ENCODE results near the gene GVQW3. TPM values are rescaled to one million over a fixed set of nuclear protein-coding genes. Genes with fewer than 3 reads are reported as not detected.

GVQW3 gene
- total RNA-seq, 1 donor from 2014 or later, result 6.1 TPM

DNA sequence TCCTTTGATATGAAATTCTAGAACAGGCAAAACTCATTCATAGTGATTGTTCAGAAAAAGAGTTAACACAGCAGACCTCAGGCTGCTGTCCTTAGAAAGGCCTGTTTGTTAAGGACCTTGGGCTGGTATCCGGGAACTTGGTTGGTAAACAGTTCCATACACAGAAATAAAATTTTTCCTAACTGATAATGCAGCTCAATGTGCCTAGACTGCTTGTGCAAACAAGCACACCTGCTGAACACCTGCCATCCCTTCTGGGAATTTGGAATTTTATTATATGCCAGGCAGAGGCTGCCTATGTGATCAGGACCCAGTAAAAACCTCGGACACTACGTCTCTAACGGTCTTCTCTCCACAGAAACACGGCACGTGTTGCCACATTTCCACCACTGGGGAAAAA, 11.7 kb upstream of the GVQW3 start:
- Mint-ChIP-seq H3K27ac (ENCODE audit: unreplicated experiment) (no peak overlapping the region), H3K27me3 (ENCODE audit: unreplicated experiment) (no peaks in the 10 kb centered on the region), H3K9me3 (ENCODE audit: unreplicated experiment) (no peaks in the 10 kb centered on the region), H3K4me3 (ENCODE audit: unreplicated experiment) (no peak overlapping the region), H3K4me1 (ENCODE audit: unreplicated experiment) (peaks cover 4% of the 10 kb centered on the region), H3K36me3 (ENCODE audit: low read depth, unreplicated experiment) (no peaks in the 10 kb centered on the region)
- no peak for TF ChIP-seq CTCF (IDR thresholded peaks at IDR 0.05; ENCODE audit: unreplicated experiment)
- no peak for DNase-seq (ENCODE audit: low spot score)

- no peak overlapping the region for H3K27ac Mint-ChIP-seq (ENCODE audit: unreplicated experiment)
- DNase-seq (ENCODE audit: low spot score), result no peak
- H3K36me3 Mint-ChIP-seq (ENCODE audit: low read depth, unreplicated experiment), result no peaks in the 10 kb centered on the region
- no peaks in the 10 kb centered on the region for H3K27me3 Mint-ChIP-seq (ENCODE audit: unreplicated experiment)
- no peak for TF ChIP-seq CTCF (IDR thresholded peaks at IDR 0.05; ENCODE audit: unreplicated experiment)
- no peaks in the 10 kb centered on the region for H3K9me3 Mint-ChIP-seq (ENCODE audit: unreplicated experiment)
- peaks cover 4% of the 10 kb centered on the region for H3K4me1 Mint-ChIP-seq (ENCODE audit: unreplicated experiment)
- no peak overlapping the region for H3K4me3 Mint-ChIP-seq (ENCODE audit: unreplicated experiment)
These were observed 10.0 kb upstream of the GVQW3 start for GRCh38 chr11:76371170-76371569.

- Mint-ChIP-seq H3K4me1 (ENCODE audit: unreplicated experiment) (peaks cover 19% of the 10 kb centered on the region), H3K4me3 (ENCODE audit: unreplicated experiment) (no peak overlapping the region), H3K9me3 (ENCODE audit: unreplicated experiment) (no peaks in the 10 kb centered on the region), H3K36me3 (ENCODE audit: low read depth, unreplicated experiment) (peaks cover 8% of the 10 kb centered on the region), H3K27me3 (ENCODE audit: unreplicated experiment) (peaks cover 8% of the 10 kb centered on the region), H3K27ac (ENCODE audit: unreplicated experiment) (no peak overlapping the region)
- TF ChIP-seq CTCF (IDR thresholded peaks at IDR 0.05; ENCODE audit: unreplicated experiment), result no peak
- no peak for DNase-seq (ENCODE audit: low spot score)
These were observed 4.2 kb upstream of the GVQW3 start for GRCh38 chr11:76376746-76377558.

GRCh38 chr11:76379807-76380158, 1.3 kb upstream of the GVQW3 start:
- Mint-ChIP-seq H3K36me3 (ENCODE audit: low read depth, unreplicated experiment) (peaks cover 8% of the 10 kb centered on the region), H3K27me3 (ENCODE audit: unreplicated experiment) (peaks cover 8% of the 10 kb centered on the region), H3K4me1 (ENCODE audit: unreplicated experiment) (peaks cover 19% of the 10 kb centered on the region), H3K9me3 (ENCODE audit: unreplicated experiment) (no peaks in the 10 kb centered on the region), H3K27ac (ENCODE audit: unreplicated experiment) (peak overlapping the region; percentile 91), H3K4me3 (ENCODE audit: unreplicated experiment) (peak overlapping the region; percentile 99)
- TF ChIP-seq CTCF (IDR thresholded peaks at IDR 0.05; ENCODE audit: unreplicated experiment), result no peak
- DNase-seq (ENCODE audit: low spot score), result no peak

DNA sequence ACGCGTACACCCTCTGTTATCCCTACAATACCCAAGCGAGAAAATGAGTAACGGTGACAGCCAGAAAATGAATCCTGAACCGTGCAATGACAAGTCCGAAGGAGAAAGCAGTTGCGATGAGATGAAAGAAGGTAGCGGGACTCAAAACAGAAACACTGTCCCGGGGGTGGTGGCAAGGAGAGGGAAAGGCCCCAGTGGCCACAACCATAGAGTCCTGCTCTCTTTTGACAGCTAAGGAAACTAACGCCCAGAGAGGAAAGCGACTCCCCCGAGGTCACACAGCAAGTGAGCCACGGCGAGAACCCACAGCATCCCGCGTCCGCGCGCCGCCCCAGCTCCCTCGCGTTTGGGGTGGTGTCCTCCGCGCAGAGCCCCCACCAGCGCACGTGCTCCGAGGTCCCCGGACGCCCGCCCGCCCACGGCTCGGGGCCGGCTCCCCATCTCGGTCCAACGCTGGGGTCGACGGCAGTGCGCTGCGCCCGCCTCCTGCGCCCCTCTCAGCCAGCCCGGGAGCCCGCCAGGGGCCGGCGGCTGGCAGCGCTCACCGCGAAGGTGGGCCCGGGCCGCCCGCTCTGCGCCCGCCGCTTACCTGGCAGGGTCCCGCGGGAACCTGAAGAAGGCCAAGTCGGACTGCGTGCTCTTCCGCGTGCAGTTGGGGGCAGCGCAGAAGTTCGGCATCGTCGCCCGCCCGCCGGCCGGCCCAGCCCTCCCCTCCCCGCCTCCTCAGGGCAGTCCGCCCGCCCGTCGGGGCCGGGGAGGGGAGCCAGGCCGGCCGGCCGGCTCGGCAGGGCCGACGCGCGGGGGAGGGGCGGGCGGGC, 755 bp upstream of the GVQW3 start:
- peaks cover 19% of the 10 kb centered on the region for H3K4me1 Mint-ChIP-seq (ENCODE audit: unreplicated experiment)
- no peak for TF ChIP-seq CTCF (IDR thresholded peaks at IDR 0.05; ENCODE audit: unreplicated experiment)
- peak overlapping the region; percentile 91 for H3K27ac Mint-ChIP-seq (ENCODE audit: unreplicated experiment)
- peaks cover 9% of the 10 kb centered on the region for H3K27me3 Mint-ChIP-seq (ENCODE audit: unreplicated experiment)
- DNase-seq (ENCODE audit: low spot score), result no peak
- peaks cover 8% of the 10 kb centered on the region for H3K36me3 Mint-ChIP-seq (ENCODE audit: low read depth, unreplicated experiment)
- H3K9me3 Mint-ChIP-seq (ENCODE audit: unreplicated experiment), result no peaks in the 10 kb centered on the region
- H3K4me3 Mint-ChIP-seq (ENCODE audit: unreplicated experiment), result peak overlapping the region; percentile 99

All from endothelial cell (in vitro differentiated cells).